ENCODE results near the gene KIAA1671. TPM values are rescaled to one million over a fixed set of nuclear protein-coding genes. Genes with fewer than 3 reads are reported as not detected.

Gene KIAA1671
- total RNA-seq, 1 donor from 2014 or later, result 14.5 TPM

- TF ChIP-seq CTCF (conservative IDR thresholded peaks at IDR 0.05), result no peak
- H3K4me1 Mint-ChIP-seq, result peaks cover 17% of the 10 kb centered on the region
- H3K36me3 Mint-ChIP-seq (ENCODE audit: low read depth), result no peaks in the 10 kb centered on the region
- H3K4me3 Mint-ChIP-seq, result no peak overlapping the region
- no peak for DNase-seq (ENCODE audit: low read depth, low spot score)
- H3K27ac Mint-ChIP-seq (ENCODE audit: unreplicated experiment), result no peak overlapping the region
- no peaks in the 10 kb centered on the region for H3K9me3 Mint-ChIP-seq
- no peaks in the 10 kb centered on the region for H3K27me3 Mint-ChIP-seq (ENCODE audit: low read depth)
Observed at GRCh38 chr22:24969560-24970301, 17.2 kb downstream of the KIAA1671 start.

- peaks cover 27% of the 10 kb centered on the region for H3K4me1 Mint-ChIP-seq
Observed at GRCh38 chr22:24972369-24972768, 19.9 kb downstream of the KIAA1671 start.

GRCh38 chr22:24973872-24974271 is 21.4 kb downstream of the KIAA1671 start:
- DNase-seq (ENCODE audit: low read depth, low spot score), result no peak
- no peaks in the 10 kb centered on the region for H3K36me3 Mint-ChIP-seq (ENCODE audit: low read depth)
- H3K27me3 Mint-ChIP-seq (ENCODE audit: low read depth), result no peaks in the 10 kb centered on the region
- H3K27ac Mint-ChIP-seq (ENCODE audit: unreplicated experiment), result no peak overlapping the region
- no peak for TF ChIP-seq CTCF (conservative IDR thresholded peaks at IDR 0.05)
- no peaks in the 10 kb centered on the region for H3K9me3 Mint-ChIP-seq
- peaks cover 36% of the 10 kb centered on the region for H3K4me1 Mint-ChIP-seq
- no peak overlapping the region for H3K4me3 Mint-ChIP-seq

More at GRCh38 chr22:24972369-24972768, 19.9 kb downstream of the KIAA1671 start:
- no peak overlapping the region for H3K4me3 Mint-ChIP-seq
- H3K9me3 Mint-ChIP-seq, result no peaks in the 10 kb centered on the region
- TF ChIP-seq CTCF (conservative IDR thresholded peaks at IDR 0.05), result no peak
- H3K36me3 Mint-ChIP-seq (ENCODE audit: low read depth), result no peaks in the 10 kb centered on the region
- H3K27me3 Mint-ChIP-seq (ENCODE audit: low read depth), result no peaks in the 10 kb centered on the region
- DNase-seq (ENCODE audit: low read depth, low spot score), result no peak
- H3K27ac Mint-ChIP-seq (ENCODE audit: unreplicated experiment), result no peak overlapping the region

DNA sequence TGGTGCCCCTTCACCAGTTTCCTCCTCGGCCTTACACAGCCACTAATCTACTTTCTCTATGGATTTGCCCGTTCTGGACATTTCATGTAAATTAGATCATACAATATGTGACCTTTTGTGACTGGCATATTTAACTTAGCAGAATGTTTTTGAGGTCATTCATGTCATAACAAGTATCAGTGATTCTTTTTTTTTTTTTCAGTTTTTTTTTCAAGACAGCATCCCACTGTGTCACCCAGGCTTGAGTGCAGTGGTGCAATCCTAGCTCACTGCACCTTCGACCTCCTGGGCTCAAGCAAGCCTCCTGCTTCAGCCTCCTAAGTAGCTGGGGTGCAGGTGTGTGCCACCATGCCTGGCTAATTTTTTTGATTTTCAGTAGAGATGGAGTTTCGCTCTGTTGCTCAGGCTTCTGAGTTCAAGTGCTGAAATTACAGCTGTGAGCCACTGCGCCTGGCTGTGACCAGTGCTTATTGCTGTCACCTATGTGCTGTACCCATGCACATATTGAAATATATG is 22.7 kb downstream of the KIAA1671 start:
- Mint-ChIP-seq H3K9me3 (no peaks in the 10 kb centered on the region), H3K36me3 (ENCODE audit: low read depth) (no peaks in the 10 kb centered on the region), H3K27me3 (ENCODE audit: low read depth) (no peaks in the 10 kb centered on the region), H3K4me1 (peaks cover 31% of the 10 kb centered on the region), H3K4me3 (no peak overlapping the region), H3K27ac (ENCODE audit: unreplicated experiment) (no peak overlapping the region)
- no peak for DNase-seq (ENCODE audit: low read depth, low spot score)
- TF ChIP-seq CTCF (conservative IDR thresholded peaks at IDR 0.05), result no peak

DNA sequence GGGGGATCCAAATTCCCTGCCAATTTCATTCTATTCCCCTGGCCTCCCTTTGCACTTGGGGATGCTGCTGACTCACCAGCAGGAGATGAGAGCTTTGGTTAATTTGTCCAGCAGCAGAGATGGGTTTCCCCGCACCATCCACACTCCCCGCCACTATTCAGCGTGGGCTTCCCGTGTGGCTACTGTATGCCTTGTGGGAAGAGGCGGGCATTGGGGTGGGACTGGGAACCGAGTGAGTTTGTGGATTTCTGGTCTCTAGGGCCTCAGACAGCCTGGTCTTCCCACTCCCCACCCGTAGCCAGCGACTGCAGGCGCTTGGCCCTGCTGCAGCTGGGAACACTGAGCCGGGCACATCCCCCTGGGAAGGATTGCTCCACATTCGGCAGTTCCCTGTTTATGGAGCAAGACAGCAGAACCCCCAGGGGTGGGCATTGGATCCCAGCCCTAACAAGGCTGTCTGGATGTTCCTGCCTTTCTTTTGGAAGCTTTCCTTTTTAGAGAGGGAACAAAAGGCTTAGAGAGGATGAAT is 23.4 kb downstream of the KIAA1671 start:
- H3K4me1 Mint-ChIP-seq, result peaks cover 31% of the 10 kb centered on the region
- H3K9me3 Mint-ChIP-seq, result no peaks in the 10 kb centered on the region
- H3K4me3 Mint-ChIP-seq, result no peak overlapping the region
- no peak overlapping the region for H3K27ac Mint-ChIP-seq (ENCODE audit: unreplicated experiment)
- H3K27me3 Mint-ChIP-seq (ENCODE audit: low read depth), result no peaks in the 10 kb centered on the region
- no peak for TF ChIP-seq CTCF (conservative IDR thresholded peaks at IDR 0.05)
- no peaks in the 10 kb centered on the region for H3K36me3 Mint-ChIP-seq (ENCODE audit: low read depth)
- DNase-seq (ENCODE audit: low read depth, low spot score), result no peak

All from neural crest cell (in vitro differentiated cells).